HG03571 (cell line): ENCODE measurements around the gene PHLDA3.
A peak's percentile ranks its signal among the peaks of the same experiment; 100 is the strongest.

Source experiments
- ATAC-seq: cut with Tn5 transposase; IDR thresholded peaks from one replicate; pipeline ENCODE4 v1.9.1; 2021; ENCODE audit not compliant: unreplicated experiment

Gene PHLDA3

GRCh38 chr1:201468844-201469644 lies at the start of gene PHLDA3:
Gene PHLDA3 (minus strand): TSS chr1:201469188. CDS start chr1:201468786, 402 bp downstream.
- peak; percentile 83 for ATAC-seq

- ATAC-seq = no peak
Measured at GRCh38 chr1:201518071-201518470, 49.1 kb upstream of the PHLDA3 start.

- no peak for ATAC-seq
Measured at GRCh38 chr1:201517631-201518030, 48.6 kb upstream of the PHLDA3 start.

- ATAC-seq = no peak
Measured at GRCh38 chr1:201516511-201517127, 47.6 kb upstream of the PHLDA3 start.

GRCh38 chr1:201515895-201516294 lies 46.9 kb upstream of the PHLDA3 start:
- ATAC-seq = no peak

GRCh38 chr1:201515062-201515750 lies 46.2 kb upstream of the PHLDA3 start:
- no peak for ATAC-seq

GRCh38 chr1:201514466-201514865 lies 45.5 kb upstream of the PHLDA3 start:
- ATAC-seq = no peak

- ATAC-seq = no peak
Measured at GRCh38 chr1:201513498-201514243, 44.7 kb upstream of the PHLDA3 start.

- ATAC-seq = no peak
Measured at GRCh38 chr1:201511941-201512539, 43.1 kb upstream of the PHLDA3 start.

- ATAC-seq = no peak
Measured at GRCh38 chr1:201511396-201511940, 42.5 kb upstream of the PHLDA3 start.

- ATAC-seq = no peak
Measured at GRCh38 chr1:201510734-201511133, 41.7 kb upstream of the PHLDA3 start.

- ATAC-seq = no peak
Measured at GRCh38 chr1:201509601-201510374, 40.8 kb upstream of the PHLDA3 start.

- no peak for ATAC-seq
Measured at GRCh38 chr1:201508809-201509208, 39.8 kb upstream of the PHLDA3 start.

- ATAC-seq = no peak
Measured at GRCh38 chr1:201507360-201507675, 38.3 kb upstream of the PHLDA3 start.

GRCh38 chr1:201506557-201507359 lies 37.8 kb upstream of the PHLDA3 start, which contains the start of gene CSRP1:
Gene CSRP1 (minus strand): TSS chr1:201507123. CDS start chr1:201496303, 10,820 bp downstream.
- peak; percentile 90 for ATAC-seq

GRCh38 chr1:201506092-201506491 lies 37.1 kb upstream of the PHLDA3 start:
- no peak for ATAC-seq

- ATAC-seq = no peak
Measured at GRCh38 chr1:201505503-201505890, 36.5 kb upstream of the PHLDA3 start.

GRCh38 chr1:201504799-201505502 lies 36.0 kb upstream of the PHLDA3 start:
- ATAC-seq = no peak
